RWPE2 (cell line): ENCODE data around the gene MTRF1.
A peak's percentile ranks its signal among the peaks of the same experiment; 100 is the strongest.

Experiments
- ATAC-seq: fragments of 200-7000 bp; cut with Tn5 transposase; 3 replicates; pipeline ENCODE4 v1.9.1; 2021; ENCODE audit warnings: low read depth
- DNase-seq: peaks from one replicate; pipeline ENCODE4 v3.0.0-alpha.2; 2020; ENCODE audit warnings: low spot score
- H3K27ac ChIP-seq: fragments of 450-650 bp; 2 replicates; pipeline ENCODE4 v1.5.1; 2017; ENCODE audit warnings: mild to moderate bottlenecking; ENCODE audit not compliant: poor library complexity, severe bottlenecking
- H3K27me3 ChIP-seq: fragments of 250-450 bp; sonication (Bioruptor Pico); 2 replicates; pipeline ENCODE4 v1.5.1; 2021; ENCODE audit warnings: mild to moderate bottlenecking, moderate library complexity; ENCODE audit not compliant: insufficient read depth, poor library complexity, severe bottlenecking
- H3K36me3 ChIP-seq: fragments of 250-450 bp; sonication (Bioruptor Pico); 2 replicates; pipeline ENCODE4 v1.5.1; 2020; ENCODE audit warnings: low read depth, mild to moderate bottlenecking, moderate library complexity
- H3K4me1 ChIP-seq: fragments of 250-450 bp; sonication (Bioruptor Pico); 2 replicates; pipeline ENCODE4 v1.5.1; 2021; ENCODE audit warnings: mild to moderate bottlenecking, moderate library complexity; ENCODE audit not compliant: insufficient read depth, poor library complexity, severe bottlenecking
- H3K4me3 ChIP-seq: fragments of 250-450 bp; sonication (Bioruptor Pico); 2 replicates; pipeline ENCODE4 v1.5.1; 2021; ENCODE audit warnings: mild to moderate bottlenecking, moderate library complexity; ENCODE audit not compliant: severe bottlenecking
- H3K9me3 ChIP-seq: fragments of 250-450 bp; sonication (Bioruptor Pico); 2 replicates; pipeline ENCODE4 v1.5.1; 2021; ENCODE audit warnings: mild to moderate bottlenecking, moderate library complexity; ENCODE audit not compliant: severe bottlenecking
- CTCF ChIP-seq: fragments of 450-650 bp; IDR thresholded peaks from one replicate; pipeline ENCODE4 v1.5.1; 2017; ENCODE audit warnings: mild to moderate bottlenecking, moderate library complexity; ENCODE audit not compliant: poor library complexity, severe bottlenecking

Gene MTRF1

GRCh38 chr13:41271456-41272285 lies 8.3 kb upstream of the MTRF1 start:
- Histone ChIP-seq H3K27me3 (no peaks in the 10 kb centered on the region), H3K4me3 (no peak overlapping the region), H3K27ac (no peak overlapping the region), H3K9me3 (peaks cover 8% of the 10 kb centered on the region), H3K36me3 (no peaks in the 10 kb centered on the region), H3K4me1 (no peaks in the 10 kb centered on the region)
- ATAC-seq: no peak
- no peak for DNase-seq
- TF ChIP-seq CTCF: no peak

DNA sequence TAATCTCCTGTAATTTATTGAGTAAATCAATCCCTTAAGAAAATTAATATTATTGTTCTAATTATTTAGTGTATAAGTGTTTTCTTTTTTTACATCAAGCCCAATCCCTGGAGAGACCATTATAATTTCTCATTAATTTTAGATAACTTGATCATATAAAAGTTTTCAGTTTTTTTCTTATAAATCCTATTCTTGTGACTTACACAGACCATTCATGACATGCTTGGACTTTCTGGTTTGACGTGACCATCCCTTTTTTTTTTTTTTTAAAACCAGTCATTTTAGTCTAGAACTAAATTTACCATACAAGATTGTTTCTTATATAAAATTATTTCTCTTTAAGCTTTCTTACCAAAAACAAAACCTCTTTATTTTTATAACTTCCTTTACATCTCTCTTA lies 5.4 kb upstream of the MTRF1 start:
- TF ChIP-seq CTCF: no peak
- H3K4me3 ChIP-seq: no peak overlapping the region
- H3K36me3 ChIP-seq: no peaks in the 10 kb centered on the region
- ATAC-seq: no peak
- H3K27me3 ChIP-seq: no peaks in the 10 kb centered on the region
- no peak for DNase-seq
- peaks cover 4% of the 10 kb centered on the region for H3K4me1 ChIP-seq
- peaks cover 8% of the 10 kb centered on the region for H3K9me3 ChIP-seq
- H3K27ac ChIP-seq: no peak overlapping the region

GRCh38 chr13:41267106-41267505 lies 3.7 kb upstream of the MTRF1 start:
- Histone ChIP-seq H3K4me3 (no peak overlapping the region), H3K27ac (no peak overlapping the region), H3K27me3 (no peaks in the 10 kb centered on the region), H3K4me1 (peaks cover 4% of the 10 kb centered on the region), H3K9me3 (peaks cover 8% of the 10 kb centered on the region), H3K36me3 (no peaks in the 10 kb centered on the region)
- DNase-seq (no peak), ATAC-seq (no peak)
- no peak for TF ChIP-seq CTCF

- ATAC-seq: peak; percentile 72
- Histone ChIP-seq H3K27ac (peak overlapping the region; percentile 14), H3K4me3 (no peak overlapping the region), H3K36me3 (peaks cover 37% of the 10 kb centered on the region), H3K4me1 (peaks cover 11% of the 10 kb centered on the region), H3K9me3 (no peaks in the 10 kb centered on the region), H3K27me3 (no peaks in the 10 kb centered on the region)
- no peak for TF ChIP-seq CTCF
- no peak for DNase-seq
Observed at GRCh38 chr13:41259875-41260501, 3.4 kb downstream of the MTRF1 start.

GRCh38 chr13:41257535-41257934 lies 5.8 kb downstream of the MTRF1 start:
- Histone ChIP-seq H3K36me3 (peaks cover 59% of the 10 kb centered on the region), H3K9me3 (no peaks in the 10 kb centered on the region)
- no peak for TF ChIP-seq CTCF

More at GRCh38 chr13:41257535-41257934, 5.8 kb downstream of the MTRF1 start:
- Histone ChIP-seq H3K27me3 (no peaks in the 10 kb centered on the region), H3K4me1 (peaks cover 7% of the 10 kb centered on the region), H3K4me3 (no peak overlapping the region), H3K27ac (no peak overlapping the region)
- DNase-seq (no peak), ATAC-seq (no peak)
